Endothelial cell of umbilical vein (primary cell): ENCODE measurements around the gene SLC13A5. TPM values are rescaled to one million over a fixed set of nuclear protein-coding genes. Genes with fewer than 3 reads are reported as not detected.
A peak's percentile ranks its signal among the peaks of the same experiment; 100 is the strongest.

ENCODE experiments used
- BruUV-seq: library from RNA; stranded (reverse); fragments of 400-500 nt; replicated peaks from 2 replicates; lab custom pipeline; 2021; lab: Mats Ljungman, UMichigan
- CTCF ChIA-PET: fragments of 300-600, 350-600 bp; sonication (Branson Sonifier 250); formaldehyde crosslinking; loops from one replicate; lab custom pipeline; 2021; ENCODE audit warnings: antibody characterized with exemption, inconsistent platforms; lab: Charles Lee
- POLR2A ChIA-PET: fragments of 300-600, 350-600 bp; sonication (Branson Sonifier 250); formaldehyde crosslinking; loops from one replicate; lab custom pipeline; 2021; ENCODE audit warnings: antibody characterized with exemption, inconsistent platforms; lab: Charles Lee
- DNase-seq: peaks from one replicate; pipeline ENCODE4 v3.0.0-alpha.2; 2011; ENCODE audit warnings: low read depth, low spot score
- FAIRE-seq: peaks from 2 replicates; lab custom pipeline; 2011; peaks lifted over from hg19 to GRCh38; lab: Jason Lieb, UNC
- H2AFZ ChIP-seq: 2 replicates; pipeline ENCODE4 v1.6.0; 2012; ENCODE audit warnings: low read depth, low read length, control low read depth, inconsistent platforms
- H3K27ac ChIP-seq: 2 replicates; pipeline ENCODE4 v1.5.1; 2011; ENCODE audit warnings: low read depth, mild to moderate bottlenecking, control low read depth, low read length, moderate library complexity; ENCODE audit not compliant: insufficient read depth
- H3K27me3 ChIP-seq, 2 experiments: 2 replicates each; pipeline versions ENCODE4 v1.6.0 to v1.6.1; 2011; ENCODE audit warnings: low read length in 2 of 2, mixed read lengths in 1 of 2; ENCODE audit not compliant: control insufficient read depth in 2 of 2, insufficient read depth in 2 of 2
- H3K36me3 ChIP-seq, 2 experiments: 2 replicates in 1 of 2; 3 replicates in 1 of 2; pipeline ENCODE4 v1.5.1; 2011; ENCODE audit warnings: low read length in 2 of 2, mild to moderate bottlenecking in 1 of 2, moderate library complexity in 1 of 2; ENCODE audit not compliant: control insufficient read depth in 2 of 2, insufficient read depth in 2 of 2; ENCODE audit errors: extremely low read depth in 1 of 2
- H3K4me1 ChIP-seq: 3 replicates; pipeline ENCODE4 v1.5.1; 2011; ENCODE audit warnings: mild to moderate bottlenecking, low read length; ENCODE audit not compliant: control insufficient read depth, insufficient read depth; ENCODE audit errors: extremely low read depth
- H3K4me2 ChIP-seq: 2 replicates; pipeline ENCODE4 v1.6.1; 2011; ENCODE audit warnings: low read length, control low read depth, mixed read lengths; ENCODE audit not compliant: insufficient read depth
- H3K4me3 ChIP-seq, 3 experiments: fragments of 200-600 bp in 1 of 3; sonication (generic), shearing (Covaris generic) in 1 of 3; replicated peaks in 1 of 3; 2 replicates each; pipeline ENCODE4 v1.5.1; 2011 to 2016; ENCODE audit warnings: control low read depth in 3 of 3, low read length in 3 of 3, mild to moderate bottlenecking in 2 of 3, inconsistent platforms in 1 of 3, low read depth in 1 of 3, moderate library complexity in 1 of 3; ENCODE audit not compliant: insufficient read depth in 1 of 3
- H3K79me2 ChIP-seq: 2 replicates; pipeline ENCODE4 v1.6.0; 2012; ENCODE audit warnings: low read length, inconsistent platforms; ENCODE audit not compliant: control insufficient read depth, insufficient read depth
- H3K9ac ChIP-seq: replicated peaks from 2 replicates; pipeline ENCODE3; 2011; ENCODE audit warnings: low read length, control low read depth; ENCODE audit not compliant: insufficient read depth; ENCODE audit errors: extremely low read depth
- H3K9me1 ChIP-seq: replicated peaks from 3 replicates; pipeline ENCODE4 v1.6.0; 2011; ENCODE audit warnings: mild to moderate bottlenecking, low read length; ENCODE audit not compliant: control insufficient read depth, insufficient read depth; ENCODE audit errors: extremely low read depth
- H3K9me3 ChIP-seq: replicated peaks from 2 replicates; pipeline ENCODE4 v1.5.1; 2012; ENCODE audit warnings: low read length, inconsistent platforms; ENCODE audit not compliant: control insufficient read depth, insufficient read depth
- H4K20me1 ChIP-seq: replicated peaks from 2 replicates; pipeline ENCODE3; 2011; ENCODE audit warnings: mild to moderate bottlenecking, low read length; ENCODE audit not compliant: control insufficient read depth, insufficient read depth; ENCODE audit errors: extremely low read depth
- CTCF ChIP-seq, 2 donors: IDR thresholded peaks; 1 replicate in 1 of 2; 2 replicates in 1 of 2; pipeline ENCODE4 v1.5.1; 2011; ENCODE audit warnings: low read length in 2 of 2, mild to moderate bottlenecking in 2 of 2, moderate library complexity in 2 of 2, control low read depth in 1 of 2, inconsistent platforms in 1 of 2, low read depth in 1 of 2; ENCODE audit not compliant: insufficient read depth in 1 of 2; ENCODE audit errors: extremely low read depth in 1 of 2
- GATA2 ChIP-seq: IDR thresholded peaks from 2 replicates; pipeline ENCODE4 v1.7.0; 2011; ENCODE audit warnings: low read depth, mild to moderate bottlenecking, moderate library complexity, mixed read lengths, low read length; ENCODE audit not compliant: insufficient read length, insufficient read depth
- JUN ChIP-seq: IDR thresholded peaks from 2 replicates; pipeline ENCODE4 v1.6.1; 2011; ENCODE audit warnings: borderline replicate concordance, low read depth; ENCODE audit not compliant: insufficient read length, insufficient read depth
- POLR2AphosphoS5 ChIP-seq: IDR thresholded peaks from 2 replicates; pipeline ENCODE4 v1.6.1; 2012; ENCODE audit warnings: low read depth, mild to moderate bottlenecking, control low read depth, low read length, moderate library complexity; ENCODE audit not compliant: insufficient read depth
- dilution Hi-C: fragments of 300-500 bp; cut with MboI; formaldehyde crosslinking; loops from one replicate; pipeline ENCODE4 v1.15.0; 2019; ENCODE audit warnings: low sequenced_read_pairs; ENCODE audit not compliant: extremely low pct_ligation_motif_present
- intact Hi-C: fragments of 100-400 bp; cut with micrococcal nuclease; formaldehyde crosslinking; loops from one replicate; pipeline ENCODE4 v1.10.0; 2022
- polyA plus RNA-seq, 4 experiments: library from polyadenylated mRNA; depleted of rRNA in 3 of 4; stranded (reverse) in 3 of 4; unstranded in 1 of 4; fragments of >200 nt; gene quantifications; 2 replicates each; pipeline versions ENCODE4 v1.2.1 to v1.2.3, GENCODE V29; 2011 to 2012; ENCODE audit warnings: missing spikeins in 1 of 4
- total RNA-seq: library from RNA; stranded (reverse); gene quantifications from 2 replicates; pipeline ENCODE4 v1.2.3, GENCODE V29; 2021

The SLC13A5 gene
- total and polyA plus RNA-seq, 2 donors (not counting 3 experiments of a cell fraction or from before 2014, with no cell fraction given), result 0.03 TPM; not detected in 1

GRCh38 chr17:6666557-6666956 is 46.6 kb downstream of the SLC13A5 start:
- Histone ChIP-seq H3K4me1 (no peaks in the 10 kb centered on the region), H3K36me3 (no peaks in the 10 kb centered on the region), H3K79me2 (no peaks in the 10 kb centered on the region), H3K27ac (no peak overlapping the region), H3K9me1 (no peaks in the 10 kb centered on the region), H3K4me3 (no peak overlapping the region), H2AFZ (no peak overlapping the region), H3K9ac (no peak overlapping the region), H3K4me2 (no peak overlapping the region), H4K20me1 (no peaks in the 10 kb centered on the region), H3K27me3 (peaks cover 3 to 7% of the 10 kb centered on the region in 2 experiments), H3K9me3 (no peaks in the 10 kb centered on the region)
- FAIRE-seq (no peak), DNase-seq (no peak)
- POLR2A ChIA-PET, result no interaction called here
- BruUV-seq, result no TSS peak
- intact Hi-C loops, result loop anchor here (1.0 to 5.0 kb wide), 6 partner anchors 36 to 338 kb away; no protein-coding TSS in a partner anchor
- no peak for TF ChIP-seq GATA2
- TF ChIP-seq POLR2AphosphoS5, result no peak
- no peak for TF ChIP-seq JUN
- TF ChIP-seq CTCF (IDR thresholded peaks at IDR 0.05; ENCODE audit: extremely low read depth in 1 of 2, insufficient read depth in 1 of 2, low read depth in 1 of 2, low read length in 2 of 2), result no peak
- CTCF ChIA-PET, result interaction anchor here (0.6 to 5.3 kb wide), 27 partner anchors 9 to 511 kb away, joined by 3 to 61 read pairs (median 4); partner anchors contain the start of genes C17orf100, MED31 and SLC13A5
- dilution Hi-C loops, result no loop called here

GRCh38 chr17:6666077-6666521 is 47.1 kb downstream of the SLC13A5 start:
- Histone ChIP-seq H3K27ac (no peak overlapping the region), H3K9me3 (no peaks in the 10 kb centered on the region), H3K27me3 (peaks cover 7 to 11% of the 10 kb centered on the region in 2 experiments), H3K4me3 (no peak overlapping the region), H2AFZ (no peak overlapping the region), H3K4me1 (no peaks in the 10 kb centered on the region), H3K9me1 (no peaks in the 10 kb centered on the region), H3K9ac (no peak overlapping the region), H4K20me1 (no peaks in the 10 kb centered on the region), H3K4me2 (no peak overlapping the region), H3K36me3 (no peaks in the 10 kb centered on the region), H3K79me2 (no peaks in the 10 kb centered on the region)
- TF ChIP-seq JUN, result no peak
- no peak for TF ChIP-seq GATA2
- TF ChIP-seq CTCF (IDR thresholded peaks at IDR 0.05; ENCODE audit: extremely low read depth in 1 of 2, insufficient read depth in 1 of 2, low read depth in 1 of 2, low read length in 2 of 2), result peak; percentile 85 to 86
- intact Hi-C loops, result loop anchor here (1.0 to 5.0 kb wide), 6 partner anchors 36 to 338 kb away; no protein-coding TSS in a partner anchor
- POLR2A ChIA-PET, result no interaction called here
- FAIRE-seq (peak; percentile 89), DNase-seq (peak; percentile 82)
- dilution Hi-C loops, result no loop called here
- no TSS peak for BruUV-seq
- CTCF ChIA-PET, result interaction anchor here (0.6 to 5.3 kb wide), 28 partner anchors 8 to 511 kb away, joined by 3 to 61 read pairs (median 4); partner anchors contain the start of genes C17orf100, MED31 and SLC13A5
